GM23248 (cell line): ENCODE measurements around the gene FAM219A. TPM values are rescaled to one million over a fixed set of nuclear protein-coding genes. Genes with fewer than 3 reads are reported as not detected.
"Not testable (repeated sequence)": the region's sequence is repeated elsewhere in the genome, so short reads cannot be mapped to it uniquely, and the experiment has no call there.

ENCODE experiments used
- DNase-seq: peaks from one replicate; pipeline ENCODE4 v3.0.0-alpha.2; 2015
- H2AFZ ChIP-seq: fragments of 200-600 bp; sonication (generic); 2 replicates; pipeline ENCODE4 v1.6.1; 2016; ENCODE audit warnings: antibody characterized with exemption
- H3F3A ChIP-seq: fragments of 200-600 bp; sonication (generic); 2 replicates; pipeline ENCODE4 v1.6.1; 2016; ENCODE audit warnings: mild to moderate bottlenecking, antibody characterized with exemption, mixed run types; ENCODE audit not compliant: insufficient read depth
- H3K27ac ChIP-seq: fragments of 200-600 bp; sonication (generic); 2 replicates; pipeline ENCODE4 v1.5.1; 2016; ENCODE audit warnings: mild to moderate bottlenecking
- H3K27me3 ChIP-seq: fragments of 200-600 bp; sonication (generic); replicated peaks from 2 replicates; pipeline ENCODE4 v1.6.1; 2016; ENCODE audit warnings: mild to moderate bottlenecking; ENCODE audit not compliant: insufficient read depth
- H3K36me3 ChIP-seq: fragments of 200-600 bp; sonication (generic); 2 replicates; pipeline ENCODE4 v1.6.1; 2016; ENCODE audit warnings: low read depth, mild to moderate bottlenecking
- H3K4me1 ChIP-seq: fragments of 200-600 bp; sonication (generic); 2 replicates; pipeline ENCODE4 v1.6.1; 2016; ENCODE audit warnings: mild to moderate bottlenecking; ENCODE audit not compliant: insufficient read depth
- H3K4me2 ChIP-seq: fragments of 200-600 bp; sonication (generic); one replicate; pipeline ENCODE4 v1.6.1; 2016; ENCODE audit warnings: mild to moderate bottlenecking; ENCODE audit not compliant: unreplicated experiment
- H3K4me3 ChIP-seq: fragments of 200-600 bp; sonication (generic); 2 replicates; pipeline ENCODE4 v1.5.1; 2016; ENCODE audit warnings: mild to moderate bottlenecking
- H3K79me2 ChIP-seq: fragments of 200-600 bp; sonication (generic); 2 replicates; pipeline ENCODE4 v1.6.1; 2016; ENCODE audit warnings: mild to moderate bottlenecking; ENCODE audit not compliant: insufficient read depth
- H3K9ac ChIP-seq: fragments of 200-600 bp; sonication (generic); 2 replicates; pipeline ENCODE4 v1.6.1; 2016; ENCODE audit warnings: mild to moderate bottlenecking
- H3K9me2 ChIP-seq: fragments of 200-600 bp; sonication (generic); 2 replicates; pipeline ENCODE4 v1.6.1; 2016; ENCODE audit warnings: mixed run types, mild to moderate bottlenecking, moderate library complexity; ENCODE audit not compliant: insufficient read depth
- H3K9me3 ChIP-seq: fragments of 200-600 bp; sonication (generic); one replicate; pipeline ENCODE4 v1.6.1; 2017; ENCODE audit warnings: low read depth
- H4K20me1 ChIP-seq: fragments of 200-600 bp; sonication (generic); 2 replicates; pipeline ENCODE4 v1.6.0; 2016; ENCODE audit not compliant: insufficient read depth
- EZH2 ChIP-seq: fragments of 200-600 bp; sonication (generic); IDR thresholded peaks from 2 replicates; pipeline ENCODE4 v1.6.1; 2018; ENCODE audit warnings: antibody characterized with exemption, mild to moderate bottlenecking; ENCODE audit not compliant: insufficient read depth, poor library complexity, severe bottlenecking
- EZH2phosphoT487 ChIP-seq: fragments of 200-600 bp; sonication (generic); IDR thresholded peaks from 2 replicates; pipeline ENCODE4 v1.6.1; 2018; ENCODE audit warnings: antibody characterized with exemption, moderate library complexity, mild to moderate bottlenecking, low read depth; ENCODE audit not compliant: insufficient read depth
- WGBS, 2 experiments: methylation state at CpG; one replicate each; pipeline ENCODE4 v1.1.6; 2015 to 2017; ENCODE audit warnings: low lambda C conversion rate in 2 of 2, low coverage in 1 of 2; ENCODE audit errors: missing lambda C conversion rate in 2 of 2; 5-methylcytosine and 5-hydroxymethylcytosine counted together
- in situ Hi-C: fragments of 300-500 bp; cut with MboI; formaldehyde crosslinking; loops from 2 replicates; pipeline ENCODE4 v1.15.0; 2020
- polyA plus RNA-seq: library from polyadenylated mRNA; unstranded; fragments of >200 nt; fragmentation: Nextera tagmentation; extraction: Ambion mirVana; gene quantifications from 2 replicates; pipeline ENCODE4 v1.2.1, GENCODE V29; 2016
- total RNA-seq: library from RNA; depleted of rRNA; stranded (reverse); fragments of >200 nt; shearing (Covaris generic); gene quantifications from 2 replicates; pipeline ENCODE4 v1.2.3, GENCODE V29; 2014

FAM219A gene
- total and polyA plus RNA-seq, 2 experiments from 2014 or later = 7.8 to 9.1 TPM

DNA sequence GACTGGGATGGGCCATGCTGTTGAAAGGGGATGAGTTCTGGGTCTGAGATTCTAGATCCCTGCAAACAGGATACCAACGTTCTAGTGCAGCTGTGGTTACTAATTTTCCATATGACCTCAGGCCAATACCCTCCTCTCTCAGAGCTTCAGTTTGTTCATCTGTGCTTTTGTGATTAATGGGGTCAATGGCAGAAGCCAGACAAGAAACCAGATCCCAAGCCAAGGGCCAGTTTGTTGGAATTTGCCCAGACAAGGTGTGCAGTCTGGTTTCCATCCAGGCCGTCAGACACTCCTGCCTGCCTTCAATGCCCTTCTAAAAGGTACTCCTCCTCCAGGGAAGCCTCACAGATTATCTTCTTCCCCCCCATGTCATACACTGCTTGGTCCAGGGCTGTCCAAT is 93.1 kb downstream of the FAM219A start:
- Histone ChIP-seq H3K27me3 (no peaks in the 10 kb centered on the region), H3K9me3 (no peaks in the 10 kb centered on the region), H2AFZ (no peak overlapping the region), H3K79me2 (no peaks in the 10 kb centered on the region), H4K20me1 (no peaks in the 10 kb centered on the region), H3K4me3 (no peak overlapping the region), H3K9me2 (no peaks in the 10 kb centered on the region), H3K36me3 (no peaks in the 10 kb centered on the region), H3K9ac (no peak overlapping the region), H3K27ac (no peak overlapping the region), H3K4me2 (no peak overlapping the region), H3F3A (no peaks in the 10 kb centered on the region), H3K4me1 (no peaks in the 10 kb centered on the region)
- no peak for DNase-seq
- TF ChIP-seq EZH2 = no peak
- no peak for TF ChIP-seq EZH2phosphoT487
- WGBS, 2 experiments = 72 to 74% methylated on average over 2 of the region's 2 CpGs
- in situ Hi-C loops = no loop called here

DNA sequence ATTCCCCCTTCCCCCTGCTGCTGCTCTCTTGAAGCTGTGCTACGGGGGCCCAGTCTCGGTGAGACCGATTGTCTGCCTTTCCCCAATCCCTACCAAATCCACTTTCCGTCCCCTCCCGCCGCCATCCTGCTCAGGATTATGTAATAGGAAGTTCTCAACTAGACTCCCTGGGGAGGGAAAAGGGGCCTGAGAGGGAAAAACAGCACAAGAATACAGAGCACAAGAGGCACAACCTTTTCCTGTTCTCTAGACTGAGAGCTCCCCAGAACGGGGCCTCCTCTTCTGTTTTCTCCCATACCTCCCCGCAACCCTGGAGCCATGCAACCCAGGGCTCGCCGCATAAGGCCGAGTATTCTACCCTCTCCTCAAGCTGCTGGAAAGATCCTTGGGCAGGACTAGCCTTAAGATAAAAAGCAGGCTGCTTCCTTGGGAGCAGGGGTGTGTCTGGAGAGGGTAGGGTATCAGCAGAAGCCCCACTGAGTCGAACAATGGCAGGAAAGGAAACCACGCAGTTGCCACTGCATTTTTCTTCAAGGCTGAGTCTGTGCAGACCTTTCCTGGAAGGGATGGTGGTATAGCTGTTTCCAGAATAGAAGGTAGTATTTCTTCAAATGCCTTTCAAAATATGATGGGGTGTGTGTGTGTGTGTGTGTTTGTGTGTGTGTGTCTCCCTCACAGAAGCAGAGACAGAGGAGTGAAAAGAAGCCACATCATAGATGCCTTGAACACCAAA is 94.6 kb downstream of the FAM219A start:
- no peaks in the 10 kb centered on the region for H3K9me3 ChIP-seq
- no peaks in the 10 kb centered on the region for H4K20me1 ChIP-seq
- H3K9ac ChIP-seq = no peak overlapping the region
- H2AFZ ChIP-seq = no peak overlapping the region
- no peak for TF ChIP-seq EZH2
- TF ChIP-seq EZH2phosphoT487 = no peak
- no peaks in the 10 kb centered on the region for H3K27me3 ChIP-seq
- no peak overlapping the region for H3K4me2 ChIP-seq
- H3K79me2 ChIP-seq = no peaks in the 10 kb centered on the region
- in situ Hi-C loops = no loop called here
- H3K4me3 ChIP-seq = no peak overlapping the region
- H3F3A ChIP-seq = no peaks in the 10 kb centered on the region
- no peaks in the 10 kb centered on the region for H3K9me2 ChIP-seq
- H3K27ac ChIP-seq = no peak overlapping the region
- 68 to 69% methylated on average over 13 of the region's 13 CpGs for WGBS, 2 experiments
- DNase-seq = no peak
- H3K4me1 ChIP-seq = no peaks in the 10 kb centered on the region
- H3K36me3 ChIP-seq = no peaks in the 10 kb centered on the region

- 83 to 93% methylated on average over 4 of the region's 4 CpGs for WGBS, 2 experiments
- TF ChIP-seq EZH2phosphoT487 (no peak), EZH2 (no peak)
- Histone ChIP-seq H3K27me3 (no peaks in the 10 kb centered on the region), H3K9ac (no peak overlapping the region), H3K4me1 (no peaks in the 10 kb centered on the region), H2AFZ (no peak overlapping the region), H3K27ac (no peak overlapping the region), H3K9me2 (no peaks in the 10 kb centered on the region), H4K20me1 (no peaks in the 10 kb centered on the region), H3K4me3 (no peak overlapping the region), H3K4me2 (no peak overlapping the region), H3K79me2 (no peaks in the 10 kb centered on the region), H3K36me3 (no peaks in the 10 kb centered on the region), H3K9me3 (peaks cover 4% of the 10 kb centered on the region), H3F3A (no peaks in the 10 kb centered on the region)
- DNase-seq = no peak
- in situ Hi-C loops = no loop called here
Observed at GRCh38 chr9:34362614-34363214, 95.7 kb downstream of the FAM219A start.

DNA sequence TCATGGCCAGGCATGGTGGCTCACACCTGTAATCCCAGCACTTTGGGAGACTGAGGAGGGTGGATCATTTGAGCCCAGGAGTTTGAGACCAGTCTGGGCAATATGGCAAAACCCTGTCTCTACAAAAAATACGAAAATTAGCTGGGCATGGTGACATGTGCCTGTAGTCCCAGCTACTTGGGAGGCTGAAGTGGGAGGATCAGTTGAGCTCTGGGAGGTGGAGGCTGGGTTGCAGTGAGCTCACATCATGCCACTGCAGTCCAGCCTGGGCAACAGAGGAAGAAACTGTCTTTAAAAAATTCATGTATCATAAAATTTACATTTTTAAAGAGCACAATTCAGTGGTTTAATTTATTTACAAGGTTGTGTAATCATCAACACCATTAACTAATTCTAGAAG is 105.4 kb downstream of the FAM219A start:
- H4K20me1 ChIP-seq, H3K4me3 ChIP-seq, H3K36me3 ChIP-seq, H3K9ac ChIP-seq, H3K27me3 ChIP-seq, H2AFZ ChIP-seq, H3K27ac ChIP-seq, DNase-seq, H3K79me2 ChIP-seq, H3K9me2 ChIP-seq, H3K4me2 ChIP-seq, in situ Hi-C loops, H3K9me3 ChIP-seq, H3K4me1 ChIP-seq, H3F3A ChIP-seq: not testable (repeated sequence)
- 80 to 83% methylated on average over 1 of the region's 1 CpG for WGBS, 2 experiments

- in situ Hi-C loops, H3K27ac ChIP-seq, H3K4me2 ChIP-seq, DNase-seq, H3K36me3 ChIP-seq, H3K79me2 ChIP-seq, H3K9me3 ChIP-seq, H3K9me2 ChIP-seq, H2AFZ ChIP-seq, H3K27me3 ChIP-seq, H3K9ac ChIP-seq, H3F3A ChIP-seq, H3K4me1 ChIP-seq, H3K4me3 ChIP-seq, H4K20me1 ChIP-seq: not testable (repeated sequence)
- 78 to 88% methylated on average over 6 to 7 of the region's 7 CpGs for WGBS, 2 experiments
Observed at GRCh38 chr9:34352122-34352652, 106.2 kb downstream of the FAM219A start.
